Neural cell (in vitro differentiated cells): ENCODE measurements around the gene KRTAP10-5. TPM values are rescaled to one million over a fixed set of nuclear protein-coding genes. Genes with fewer than 3 reads are reported as not detected.

Source experiments
- H2AFZ ChIP-seq: fragments of 200-600, 300-800 bp; sonication (generic), shearing (Covaris generic); 2 replicates; pipeline ENCODE4 v1.6.0; 2014; ENCODE audit warnings: low read depth, mild to moderate bottlenecking, antibody characterized with exemption, low read length, moderate library complexity
- H3F3A ChIP-seq: fragments of 200-600 bp; shearing (Covaris generic); 2 replicates; pipeline ENCODE4 v1.6.1; 2016; ENCODE audit warnings: mild to moderate bottlenecking, moderate library complexity, mixed read lengths, antibody characterized with exemption, low read length; ENCODE audit not compliant: insufficient read depth, poor library complexity, severe bottlenecking
- H3K27ac ChIP-seq: fragments of 200-600, 300-800 bp; sonication (generic), shearing (Covaris generic); 2 replicates; pipeline ENCODE4 v1.5.1; 2014; ENCODE audit warnings: mild to moderate bottlenecking, low read length, moderate library complexity
- H3K27me3 ChIP-seq: fragments of 300-800, 200-600 bp; sonication (generic), shearing (Covaris generic); 2 replicates; pipeline ENCODE4 v1.6.0; 2014; ENCODE audit warnings: mild to moderate bottlenecking, low read depth, low read length, moderate library complexity; ENCODE audit not compliant: insufficient read depth
- H3K36me3 ChIP-seq: fragments of 300-800, 200-600 bp; sonication (generic), shearing (Covaris generic); 2 replicates; pipeline ENCODE4 v1.5.1; 2014; ENCODE audit warnings: mild to moderate bottlenecking, antibody characterized with exemption, low read length, moderate library complexity; ENCODE audit not compliant: insufficient read depth
- H3K4me2 ChIP-seq: fragments of 300-800, 200-600 bp; sonication (generic), shearing (Covaris generic); 2 replicates; pipeline ENCODE4 v1.6.0; 2014; ENCODE audit warnings: mild to moderate bottlenecking, low read length
- H3K4me3 ChIP-seq: fragments of 300-800, 200-600 bp; sonication (generic), shearing (Covaris generic); 2 replicates; pipeline ENCODE4 v1.5.1; 2014; ENCODE audit warnings: mild to moderate bottlenecking, low read length, moderate library complexity
- H3K79me2 ChIP-seq: fragments of 200-600 bp; shearing (Covaris generic); replicated peaks from 2 replicates; pipeline ENCODE4 v1.6.0; 2014; ENCODE audit warnings: mild to moderate bottlenecking, low read length, moderate library complexity; ENCODE audit not compliant: insufficient read depth
- H3K9ac ChIP-seq: fragments of 300-800, 200-600 bp; sonication (generic), shearing (Covaris generic); 2 replicates; pipeline ENCODE4 v1.6.1; 2016; ENCODE audit warnings: mild to moderate bottlenecking, low read length, mixed read lengths
- H3K9me2 ChIP-seq: fragments of 200-600 bp; shearing (Covaris generic); 2 replicates; pipeline ENCODE4 v1.6.1; 2016; ENCODE audit warnings: mild to moderate bottlenecking, low read length, mixed read lengths; ENCODE audit not compliant: insufficient read depth
- H3K9me3 ChIP-seq: fragments of 200-600, 300-800 bp; sonication (generic), shearing (Covaris generic); 2 replicates; pipeline ENCODE4 v1.6.1; 2016; ENCODE audit warnings: mild to moderate bottlenecking, mixed run types, low read length, moderate library complexity, mixed read lengths
- H4K20me1 ChIP-seq: fragments of 200-600 bp; shearing (Covaris generic); 2 replicates; pipeline ENCODE4 v1.6.1; 2016; ENCODE audit warnings: mild to moderate bottlenecking, mixed run types; ENCODE audit not compliant: insufficient read depth
- EP300 ChIP-seq: fragments of 450-650 bp; conservative IDR thresholded peaks from 2 replicates; pipeline ENCODE4 v1.6.1; 2014; ENCODE audit warnings: antibody characterized with exemption, mild to moderate bottlenecking, moderate library complexity; ENCODE audit not compliant: poor library complexity, severe bottlenecking
- EZH2 ChIP-seq: fragments of 200-600, 300-800 bp; shearing (Covaris generic), sonication (generic); IDR thresholded peaks from 2 replicates; pipeline ENCODE4 v1.6.1; 2014; ENCODE audit warnings: antibody characterized with exemption, low read length, borderline replicate concordance, mild to moderate bottlenecking; ENCODE audit not compliant: insufficient read depth, poor library complexity, severe bottlenecking
- MXI1 ChIP-seq: fragments of 450-650 bp; conservative IDR thresholded peaks from 2 replicates; pipeline ENCODE4 v1.6.1; 2014; ENCODE audit warnings: antibody characterized with exemption, mild to moderate bottlenecking; ENCODE audit not compliant: poor library complexity, severe bottlenecking
- POLR2AphosphoS5 ChIP-seq: IDR thresholded peaks from 2 replicates; pipeline ENCODE4 v1.6.1; 2012
- RAD21 ChIP-seq: fragments of 450-650 bp; conservative IDR thresholded peaks from 2 replicates; pipeline ENCODE4 v1.6.1; 2014; ENCODE audit warnings: antibody characterized with exemption, mild to moderate bottlenecking, moderate library complexity
- SMC3 ChIP-seq: fragments of 450-650 bp; conservative IDR thresholded peaks from 2 replicates; pipeline ENCODE4 v1.6.1; 2014; ENCODE audit warnings: antibody characterized with exemption, mild to moderate bottlenecking, moderate library complexity; ENCODE audit not compliant: poor library complexity
- TAF1 ChIP-seq: IDR thresholded peaks from 2 replicates; pipeline ENCODE4 v1.6.1; 2012; ENCODE audit warnings: low read depth
- polyA plus RNA-seq: library from polyadenylated mRNA; depleted of rRNA; stranded (reverse); fragments of >200 nt; gene quantifications from 2 replicates; pipeline ENCODE4 v1.2.3, GENCODE V29; 2014
- TF ChIP-seq, protein P1 (sequence below): IDR thresholded peaks from 2 replicates; pipeline ENCODE4 v1.6.1; 2012; ENCODE audit warnings: borderline replicate concordance
- TF ChIP-seq, protein P2 (sequence below): fragments of 450-650 bp; IDR thresholded peaks from 2 replicates; pipeline ENCODE4 v1.5.1; 2014; ENCODE audit warnings: antibody characterized with exemption, mild to moderate bottlenecking, moderate library complexity; ENCODE audit not compliant: poor library complexity, severe bottlenecking

KRTAP10-5 gene
- polyA plus RNA-seq, 1 donor from 2014 or later, result not detected

DNA sequence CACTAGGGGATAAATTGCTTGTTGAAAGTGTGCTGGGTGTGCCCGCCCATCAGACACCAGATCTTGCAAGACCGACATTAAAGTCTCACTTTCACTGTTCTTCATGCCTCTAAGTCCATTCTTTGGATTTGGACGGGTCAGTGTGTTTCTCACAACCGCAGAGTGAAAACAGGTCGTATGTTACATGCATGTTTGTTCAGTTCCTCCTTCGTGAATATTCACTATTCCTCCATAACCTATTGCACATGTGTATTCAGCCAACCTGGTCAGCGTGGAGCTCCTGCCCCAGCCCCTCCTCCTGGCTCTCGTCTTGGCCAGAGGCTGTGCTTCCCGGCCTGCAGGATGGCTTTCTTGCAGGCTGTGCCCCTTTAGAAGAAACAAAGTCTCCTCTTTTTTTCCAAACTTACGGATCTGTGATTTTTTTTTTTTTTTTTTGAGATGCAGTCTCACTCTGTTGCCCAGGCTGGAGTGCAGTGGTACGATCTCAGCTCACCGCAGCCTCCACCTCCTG, 14.1 kb upstream of the KRTAP10-5 start:
- Histone ChIP-seq H3K4me2 (no peak overlapping the region), H4K20me1 (no peaks in the 10 kb centered on the region), H3K27me3 (no peaks in the 10 kb centered on the region), H3K4me3 (no peak overlapping the region), H3F3A (no peaks in the 10 kb centered on the region), H2AFZ (no peak overlapping the region), H3K36me3 (no peaks in the 10 kb centered on the region), H3K27ac (no peak overlapping the region), H3K79me2 (no peaks in the 10 kb centered on the region), H3K9me3 (no peaks in the 10 kb centered on the region), H3K9ac (no peak overlapping the region), H3K9me2 (no peaks in the 10 kb centered on the region)
- no peak for TF ChIP-seq POLR2AphosphoS5
- TF ChIP-seq TAF1, result no peak
- TF ChIP-seq, protein P1, sequence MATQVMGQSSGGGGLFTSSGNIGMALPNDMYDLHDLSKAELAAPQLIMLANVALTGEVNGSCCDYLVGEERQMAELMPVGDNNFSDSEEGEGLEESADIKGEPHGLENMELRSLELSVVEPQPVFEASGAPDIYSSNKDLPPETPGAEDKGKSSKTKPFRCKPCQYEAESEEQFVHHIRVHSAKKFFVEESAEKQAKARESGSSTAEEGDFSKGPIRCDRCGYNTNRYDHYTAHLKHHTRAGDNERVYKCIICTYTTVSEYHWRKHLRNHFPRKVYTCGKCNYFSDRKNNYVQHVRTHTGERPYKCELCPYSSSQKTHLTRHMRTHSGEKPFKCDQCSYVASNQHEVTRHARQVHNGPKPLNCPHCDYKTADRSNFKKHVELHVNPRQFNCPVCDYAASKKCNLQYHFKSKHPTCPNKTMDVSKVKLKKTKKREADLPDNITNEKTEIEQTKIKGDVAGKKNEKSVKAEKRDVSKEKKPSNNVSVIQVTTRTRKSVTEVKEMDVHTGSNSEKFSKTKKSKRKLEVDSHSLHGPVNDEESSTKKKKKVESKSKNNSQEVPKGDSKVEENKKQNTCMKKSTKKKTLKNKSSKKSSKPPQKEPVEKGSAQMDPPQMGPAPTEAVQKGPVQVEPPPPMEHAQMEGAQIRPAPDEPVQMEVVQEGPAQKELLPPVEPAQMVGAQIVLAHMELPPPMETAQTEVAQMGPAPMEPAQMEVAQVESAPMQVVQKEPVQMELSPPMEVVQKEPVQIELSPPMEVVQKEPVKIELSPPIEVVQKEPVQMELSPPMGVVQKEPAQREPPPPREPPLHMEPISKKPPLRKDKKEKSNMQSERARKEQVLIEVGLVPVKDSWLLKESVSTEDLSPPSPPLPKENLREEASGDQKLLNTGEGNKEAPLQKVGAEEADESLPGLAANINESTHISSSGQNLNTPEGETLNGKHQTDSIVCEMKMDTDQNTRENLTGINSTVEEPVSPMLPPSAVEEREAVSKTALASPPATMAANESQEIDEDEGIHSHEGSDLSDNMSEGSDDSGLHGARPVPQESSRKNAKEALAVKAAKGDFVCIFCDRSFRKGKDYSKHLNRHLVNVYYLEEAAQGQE, result no peak
- TF ChIP-seq RAD21, result no peak
- no peak for TF ChIP-seq SMC3
- no peak for TF ChIP-seq EP300
- TF ChIP-seq, protein P2, sequence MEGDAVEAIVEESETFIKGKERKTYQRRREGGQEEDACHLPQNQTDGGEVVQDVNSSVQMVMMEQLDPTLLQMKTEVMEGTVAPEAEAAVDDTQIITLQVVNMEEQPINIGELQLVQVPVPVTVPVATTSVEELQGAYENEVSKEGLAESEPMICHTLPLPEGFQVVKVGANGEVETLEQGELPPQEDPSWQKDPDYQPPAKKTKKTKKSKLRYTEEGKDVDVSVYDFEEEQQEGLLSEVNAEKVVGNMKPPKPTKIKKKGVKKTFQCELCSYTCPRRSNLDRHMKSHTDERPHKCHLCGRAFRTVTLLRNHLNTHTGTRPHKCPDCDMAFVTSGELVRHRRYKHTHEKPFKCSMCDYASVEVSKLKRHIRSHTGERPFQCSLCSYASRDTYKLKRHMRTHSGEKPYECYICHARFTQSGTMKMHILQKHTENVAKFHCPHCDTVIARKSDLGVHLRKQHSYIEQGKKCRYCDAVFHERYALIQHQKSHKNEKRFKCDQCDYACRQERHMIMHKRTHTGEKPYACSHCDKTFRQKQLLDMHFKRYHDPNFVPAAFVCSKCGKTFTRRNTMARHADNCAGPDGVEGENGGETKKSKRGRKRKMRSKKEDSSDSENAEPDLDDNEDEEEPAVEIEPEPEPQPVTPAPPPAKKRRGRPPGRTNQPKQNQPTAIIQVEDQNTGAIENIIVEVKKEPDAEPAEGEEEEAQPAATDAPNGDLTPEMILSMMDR, result no peak
- no peak for TF ChIP-seq MXI1
- no peak for TF ChIP-seq EZH2

DNA sequence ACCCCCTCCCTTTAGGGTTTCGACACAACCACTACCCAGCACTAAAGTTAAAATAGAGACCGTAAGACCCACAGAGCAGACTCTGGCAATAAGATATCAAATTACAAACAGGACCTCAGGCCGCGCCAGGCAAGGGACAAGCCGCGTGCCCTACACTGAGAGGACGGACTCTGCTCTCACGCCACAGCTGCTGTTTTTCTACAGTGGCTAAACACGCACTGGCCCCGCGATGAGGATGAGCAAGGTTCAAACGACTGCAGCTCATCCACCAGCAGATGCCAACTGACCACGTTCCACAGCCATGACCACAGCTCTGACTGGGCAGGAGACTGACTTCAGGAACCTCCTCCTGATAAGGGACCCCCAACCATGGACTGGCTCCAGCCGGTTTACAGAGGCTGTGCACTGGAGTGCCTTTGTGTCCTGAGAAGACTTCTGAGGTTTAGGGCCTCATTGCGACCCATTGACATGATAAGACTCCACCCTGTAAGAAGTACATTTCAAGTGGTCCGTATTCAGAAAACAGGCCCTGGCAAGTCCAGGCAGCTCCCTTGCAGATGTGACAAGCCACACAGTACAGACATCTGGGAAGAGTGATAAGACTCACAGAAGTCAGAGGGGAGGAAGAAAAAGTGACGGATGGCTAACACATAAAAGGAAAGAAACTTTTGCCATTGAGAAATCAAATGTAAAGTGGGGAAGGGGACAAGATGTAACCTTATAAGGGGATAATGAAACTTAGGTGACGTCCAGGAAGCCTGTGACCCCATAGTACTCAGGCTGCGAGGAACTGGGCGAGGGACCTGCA, 13.4 kb upstream of the KRTAP10-5 start:
- TF ChIP-seq TAF1 (no peak), RAD21 (no peak), MXI1 (no peak), SMC3 (no peak), EZH2 (no peak), EP300 (no peak)
- TF ChIP-seq, protein P1, result no peak
- H3K9me3 ChIP-seq, result no peaks in the 10 kb centered on the region
- no peak overlapping the region for H3K9ac ChIP-seq
- H3K4me2 ChIP-seq, result no peak overlapping the region
- no peak overlapping the region for H2AFZ ChIP-seq
- no peaks in the 10 kb centered on the region for H4K20me1 ChIP-seq
- no peaks in the 10 kb centered on the region for H3K36me3 ChIP-seq
- H3K4me3 ChIP-seq, result no peak overlapping the region
- no peaks in the 10 kb centered on the region for H3K27me3 ChIP-seq
- no peaks in the 10 kb centered on the region for H3K9me2 ChIP-seq
- no peaks in the 10 kb centered on the region for H3F3A ChIP-seq
- no peak overlapping the region for H3K27ac ChIP-seq
- H3K79me2 ChIP-seq, result no peaks in the 10 kb centered on the region
